Measurements from ENCODE around the gene FAM117A. TPM values are rescaled to one million over a fixed set of nuclear protein-coding genes. Genes with fewer than 3 reads are reported as not detected.

FAM117A gene
- total and polyA plus RNA-seq, 2 of the 4 experiments (the other 2 are of a cell fraction), result 0.72 to 3.4 TPM

DNA sequence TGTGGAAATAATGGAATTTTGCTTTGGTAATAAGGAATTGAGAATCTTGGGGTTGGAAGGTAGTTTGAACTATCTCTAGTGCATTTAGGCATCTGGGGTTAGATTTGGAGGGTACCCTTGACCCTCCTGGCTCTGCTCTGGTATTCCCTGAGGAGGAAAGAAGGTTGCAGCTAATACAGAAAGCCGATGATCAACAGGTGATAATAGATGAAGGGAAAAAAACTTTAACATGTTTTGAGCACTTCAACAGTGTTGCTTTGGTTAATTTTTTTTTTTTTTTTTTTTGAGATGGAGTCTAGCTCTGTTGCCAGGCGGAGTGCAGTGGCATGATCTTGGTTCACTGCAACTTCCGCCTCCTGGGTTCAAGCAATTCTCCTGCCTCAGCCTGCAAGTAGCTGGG lies 29.4 kb upstream of the FAM117A start:
- Histone ChIP-seq H3K36me3 (ENCODE audit: control insufficient read depth, insufficient read depth, low read length) (peaks cover 29% of the 10 kb centered on the region), H3K4me1 (ENCODE audit: control insufficient read depth, insufficient read depth, low read length) (peaks cover 6% of the 10 kb centered on the region)
- no TSS peak for BruUV-seq (replicated peaks)

More for the DNA sequence above, 29.4 kb upstream of the FAM117A start:
- H4K8ac ChIP-seq (ENCODE audit: low read depth in 2 of 2, low read length in 2 of 2), result no peak overlapping the region
- no peak for DNase-seq
- H4K20me1 ChIP-seq (ENCODE audit: insufficient read depth, low read length), result peaks cover 63% of the 10 kb centered on the region
- no peak overlapping the region for H3K23ac ChIP-seq (ENCODE audit: low read depth, low read length)
- H4K91ac ChIP-seq (ENCODE audit: insufficient read depth, low read depth, low read length), result no peak overlapping the region
- no peaks in the 10 kb centered on the region for H3K27me3 ChIP-seq (ENCODE audit: control insufficient read depth, insufficient read depth, low read length)
- intact Hi-C loops (cut with micrococcal nuclease), result no loop called here
- no peak overlapping the region for H3K14ac ChIP-seq (replicated peaks; ENCODE audit: low read depth, low read length)
- 100% methylated on average over 3 of the region's 3 CpGs; no CpG with 5 or more reads in 1 of the 2 experiments for WGBS, 2 experiments (ENCODE audit: extremely low coverage in 2 of 2, insufficient read length in 1 of 2)
- H3K4me2 ChIP-seq (ENCODE audit: low read depth, low read length), result no peak overlapping the region
- ATAC-seq (ENCODE audit: low read depth), result no peak
- H3K9ac ChIP-seq (ENCODE audit: low read depth, low read length), result no peak overlapping the region
- peaks cover 19% of the 10 kb centered on the region for H3K9me1 ChIP-seq (ENCODE audit: insufficient read depth, low read length)
- H4K5ac ChIP-seq (ENCODE audit: low read depth, low read length), result no peak overlapping the region
- H2AFZ ChIP-seq (replicated peaks; ENCODE audit: low read length, poor library complexity), result no peak overlapping the region
- H2AK5ac ChIP-seq (ENCODE audit: low read depth, low read length), result no peak overlapping the region
- no peak overlapping the region for H3K18ac ChIP-seq (ENCODE audit: low read depth, low read length)
- H3K27ac ChIP-seq (ENCODE audit: insufficient read depth, low read length), result no peak overlapping the region
- H3K79me1 ChIP-seq (ENCODE audit: low read depth in 1 of 2, low read length in 2 of 2), result peaks cover 33 to 80% of the 10 kb centered on the region in 2 experiments
- H2AK9ac ChIP-seq (replicated peaks; ENCODE audit: low read depth, low read length, poor library complexity), result no peak overlapping the region
- no peaks in the 10 kb centered on the region for H3K9me3 ChIP-seq (ENCODE audit: control insufficient read depth, insufficient read depth, low read length)
- no peak overlapping the region for H2BK20ac ChIP-seq (ENCODE audit: low read depth, low read length)
- no peak overlapping the region for H3K4ac ChIP-seq (ENCODE audit: low read depth, low read length)
- H3K4me3 ChIP-seq (ENCODE audit: insufficient read depth, low read depth, low read length), result no peak overlapping the region
- POLR2A ChIA-PET (ENCODE audit: unreplicated experiment), result no interaction called here
- in situ Hi-C loops (cut with MboI; ENCODE audit: low sequenced_read_pairs), result no loop called here
- TF ChIP-seq MAZ (IDR thresholded peaks at IDR 0.05; ENCODE audit: borderline replicate concordance, low read depth, low read length) (no peak), RAD21 (IDR thresholded peaks at IDR 0.05; ENCODE audit: low read length) (no peak), RCOR1 (IDR thresholded peaks at IDR 0.05; ENCODE audit: insufficient replicate concordance, low read length) (no peak), CHD1 (IDR thresholded peaks at IDR 0.05; ENCODE audit: low read depth, low read length) (no peak), CEBPB (IDR thresholded peaks at IDR 0.05; ENCODE audit: low read depth, low read length) (no peak), POLR2A (IDR thresholded peaks at IDR 0.05; ENCODE audit: low read depth, low read length) (no peak)
- CTCF ChIA-PET, result no interaction called here
- dilution Hi-C loops (cut with HindIII; ENCODE audit: low sequenced_read_pairs, unreplicated experiment), result no loop called here
- H2BK5ac ChIP-seq (ENCODE audit: low read depth, low read length, poor library complexity, severe bottlenecking), result no peak overlapping the region
- H2BK120ac ChIP-seq (ENCODE audit: low read depth, low read length), result no peak overlapping the region
- no peak overlapping the region for H3K56ac ChIP-seq (ENCODE audit: extremely low read depth, insufficient read depth, low read length)
- no peak overlapping the region for H2BK15ac ChIP-seq (ENCODE audit: low read depth, low read length)
